ENCODE results near the gene COL8A2. TPM values are rescaled to one million over a fixed set of nuclear protein-coding genes. Genes with fewer than 3 reads are reported as not detected.
"Not testable (repeated sequence)": the region's sequence is repeated elsewhere in the genome, so short reads cannot be mapped to it uniquely, and the experiment has no call there.

Gene COL8A2
- total RNA-seq, 2 donors from 2014 or later, result 0.08 TPM; not detected in 1

DNA sequence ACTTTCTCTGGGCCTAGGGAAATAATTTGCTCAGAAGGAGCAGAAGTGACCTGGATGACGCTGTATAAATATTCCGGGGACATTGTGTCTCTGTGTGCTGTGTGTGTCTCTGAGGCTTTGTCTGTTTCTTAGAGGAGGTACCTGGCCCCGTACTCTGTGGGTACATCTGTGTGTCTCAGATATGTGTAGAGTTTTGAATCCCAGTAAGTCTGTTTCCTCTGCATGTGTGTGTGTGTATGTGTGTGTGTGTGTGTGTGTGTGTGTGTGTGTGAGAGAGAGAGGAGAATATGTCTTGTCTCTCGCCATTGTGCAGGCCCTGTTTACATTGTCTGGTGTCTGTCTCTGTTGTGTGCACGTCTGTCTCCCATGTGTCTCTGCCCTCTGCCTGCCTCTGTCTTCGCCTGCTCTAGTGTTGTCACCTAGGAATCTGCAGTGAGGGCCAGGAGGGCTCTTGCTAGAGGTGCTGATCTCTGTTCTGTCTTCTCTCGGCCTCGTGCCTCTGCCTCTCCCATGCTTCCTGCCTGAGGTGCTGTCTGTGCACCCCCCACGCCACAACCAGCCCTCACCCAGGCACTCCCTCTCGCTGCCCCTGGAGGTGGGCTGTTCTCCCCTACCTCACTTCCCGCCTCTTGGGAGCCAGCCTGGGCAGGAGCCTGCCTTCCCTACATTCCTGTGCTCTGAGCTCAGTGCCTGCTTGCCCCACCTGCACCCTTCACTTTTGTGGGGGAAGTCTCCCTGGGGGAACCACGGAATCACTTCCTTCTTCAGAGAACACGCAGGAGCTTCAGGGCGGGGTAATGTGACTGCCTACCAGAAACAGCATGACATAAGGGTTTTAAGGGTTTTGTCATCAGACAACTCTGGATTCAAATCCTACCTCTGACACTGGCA lies 36.9 kb upstream of the COL8A2 start:
- DNase-seq (ENCODE audit: low spot score), result no peak
- Mint-ChIP-seq H3K4me1 (ENCODE audit: low read depth in 2 of 2) (peaks cover 63 to 68% of the 10 kb centered on the region in 2 donors), H3K4me3 (peak overlapping the region; percentile 89), H3K36me3 (peaks cover 11% of the 10 kb centered on the region), H3K27ac (peak overlapping the region; percentile 96 to 97), H3K9me3 (no peaks in the 10 kb centered on the region), H3K27me3 (no peaks in the 10 kb centered on the region)
- peak; percentile 36 to 62 for ATAC-seq

DNA sequence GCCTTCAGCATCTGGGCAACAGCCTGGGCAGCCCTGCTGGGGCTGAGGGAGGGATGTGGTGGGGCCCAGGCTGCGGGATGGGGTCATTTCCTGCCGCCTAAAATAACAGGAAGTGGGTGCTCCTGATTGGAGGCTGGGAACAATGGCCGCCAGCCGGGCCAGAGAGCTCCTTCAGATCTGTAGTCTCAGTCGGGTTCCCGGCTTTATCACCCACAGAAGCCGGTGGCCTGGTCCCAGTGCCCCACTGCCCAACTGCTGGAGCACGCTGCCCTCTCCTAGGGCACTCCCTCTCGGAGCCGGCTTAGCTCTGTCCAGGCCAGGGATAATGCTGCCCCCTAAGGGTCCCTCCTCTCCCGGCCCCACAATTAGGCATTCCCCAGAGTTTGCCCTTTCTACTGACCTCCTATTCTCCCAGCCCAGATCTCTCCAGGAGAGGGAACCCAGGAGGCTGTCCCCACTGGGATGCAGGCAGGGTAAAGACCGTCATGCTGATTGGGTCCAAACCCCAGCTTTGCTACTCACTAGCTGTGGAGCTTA lies 36.0 kb upstream of the COL8A2 start:
- Mint-ChIP-seq H3K27ac (peak overlapping the region; percentile 96 to 97), H3K36me3 (peaks cover 6% of the 10 kb centered on the region), H3K27me3 (no peaks in the 10 kb centered on the region), H3K4me1 (ENCODE audit: low read depth in 2 of 2) (peaks cover 59 to 63% of the 10 kb centered on the region in 2 donors), H3K4me3 (peak overlapping the region; percentile 89), H3K9me3 (no peaks in the 10 kb centered on the region)
- DNase-seq (ENCODE audit: low spot score) (peak; percentile 84), ATAC-seq (peak; percentile 76 to 79)

DNA sequence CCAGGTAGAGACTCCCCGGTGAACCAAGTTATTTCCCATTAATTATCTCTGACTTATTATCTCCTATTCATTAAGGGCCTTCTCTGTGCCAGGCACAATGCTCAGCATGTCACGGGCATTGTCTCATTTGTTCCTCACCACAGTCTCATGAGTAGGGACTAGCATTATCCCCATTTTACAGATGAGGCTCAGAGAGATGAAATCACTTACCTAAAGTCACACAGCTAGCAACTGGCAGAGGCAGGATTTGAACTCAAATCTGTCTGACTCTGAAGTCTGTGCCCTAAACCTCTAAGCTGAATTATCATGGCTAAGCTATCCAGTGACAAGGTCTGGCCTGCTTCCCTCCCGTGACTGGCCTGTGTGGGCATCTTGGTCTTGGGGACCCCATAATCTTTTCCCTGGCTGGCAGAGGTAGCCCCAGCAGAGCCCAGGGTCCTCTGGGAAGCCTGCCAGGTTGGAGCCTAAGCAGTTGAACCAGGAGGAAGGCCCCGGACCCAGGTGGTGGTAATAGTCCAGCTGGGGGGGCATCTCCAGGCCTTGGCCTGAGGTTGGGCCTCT lies 35.4 kb upstream of the COL8A2 start:
- Mint-ChIP-seq H3K36me3 (peaks cover 6% of the 10 kb centered on the region), H3K4me3 (peak overlapping the region; percentile 89), H3K27ac (peak overlapping the region; percentile 96 to 97), H3K9me3 (no peaks in the 10 kb centered on the region), H3K27me3 (no peaks in the 10 kb centered on the region), H3K4me1 (ENCODE audit: low read depth in 2 of 2) (peaks cover 59 to 63% of the 10 kb centered on the region in 2 donors)
- no peak for DNase-seq (ENCODE audit: low spot score)
- no peak for ATAC-seq

DNA sequence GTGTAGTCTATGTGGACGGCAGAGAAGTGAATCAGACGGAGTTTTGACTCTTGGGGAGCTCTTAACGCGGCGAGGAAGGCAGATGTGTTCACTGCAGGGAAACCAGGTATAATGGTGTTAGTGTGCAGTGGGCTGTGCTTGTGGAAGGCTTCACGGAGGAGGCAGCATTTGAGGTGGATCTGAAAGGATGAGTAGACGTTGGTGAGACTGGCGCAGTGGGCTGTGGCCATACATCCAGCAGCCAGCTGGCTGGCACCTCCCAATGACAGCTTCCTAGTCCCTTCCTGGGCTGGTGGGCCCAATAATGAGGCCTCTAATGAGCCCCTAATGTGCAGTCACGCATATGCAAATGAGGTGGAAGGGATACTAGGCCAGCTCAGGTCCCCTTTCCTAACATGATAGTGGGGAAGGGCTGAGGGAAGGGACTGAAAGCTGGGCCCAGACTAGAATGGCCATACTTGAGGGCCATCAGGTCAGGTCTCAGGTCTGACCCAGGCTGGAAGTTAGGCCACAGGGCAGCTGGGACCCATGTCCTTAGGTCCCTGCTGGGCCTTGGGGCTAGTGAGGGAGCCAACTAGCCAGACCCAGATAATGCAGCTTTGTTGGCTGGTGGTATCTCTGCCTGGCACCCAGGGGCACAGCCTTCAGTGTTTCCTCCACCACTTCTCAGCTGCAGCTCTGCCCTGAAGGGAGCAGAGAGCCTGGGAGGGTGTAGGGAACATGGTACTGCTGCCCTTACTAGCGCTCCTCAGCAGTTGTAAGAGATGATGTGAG lies 34.8 kb upstream of the COL8A2 start:
- DNase-seq (ENCODE audit: low spot score) (no peak), ATAC-seq (no peak)
- peaks cover 6% of the 10 kb centered on the region for H3K36me3 Mint-ChIP-seq
- no peaks in the 10 kb centered on the region for H3K27me3 Mint-ChIP-seq
- H3K4me3 Mint-ChIP-seq, result peak overlapping the region; percentile 89
- peaks cover 58 to 62% of the 10 kb centered on the region in 2 donors for H3K4me1 Mint-ChIP-seq (ENCODE audit: low read depth in 2 of 2)
- no peaks in the 10 kb centered on the region for H3K9me3 Mint-ChIP-seq
- H3K27ac Mint-ChIP-seq, result peak overlapping the region; percentile 96 to 97

DNA sequence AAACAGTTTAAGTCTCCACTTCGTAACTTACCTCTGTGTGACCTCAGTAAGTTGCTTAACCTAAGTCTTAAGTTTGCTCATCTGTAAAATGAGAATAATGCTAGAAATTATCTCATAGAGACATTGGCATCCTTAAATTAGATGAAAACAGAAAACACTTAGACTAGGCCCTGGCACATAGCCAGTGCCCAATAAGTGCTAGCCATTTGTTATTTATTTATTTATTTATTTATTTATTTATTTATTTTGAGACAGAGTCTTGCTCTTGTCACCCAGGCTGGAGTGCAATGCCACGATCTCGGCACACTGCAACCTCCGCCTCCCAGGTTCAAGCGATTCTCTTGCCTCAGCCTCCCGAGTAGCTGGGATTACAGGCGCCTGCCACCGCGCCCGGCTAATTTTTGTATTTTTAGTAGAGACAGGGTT lies 33.8 kb upstream of the COL8A2 start:
- not testable (repeated sequence) for ATAC-seq; H3K9me3 Mint-ChIP-seq; DNase-seq (ENCODE audit: low spot score); H3K27me3 Mint-ChIP-seq; H3K36me3 Mint-ChIP-seq
- peak overlapping the region; percentile 96 to 97 for H3K27ac Mint-ChIP-seq
- H3K4me3 Mint-ChIP-seq, result peak overlapping the region; percentile 89
- peaks cover 58 to 59% of the 10 kb centered on the region in 2 donors for H3K4me1 Mint-ChIP-seq (ENCODE audit: low read depth in 2 of 2)

DNA sequence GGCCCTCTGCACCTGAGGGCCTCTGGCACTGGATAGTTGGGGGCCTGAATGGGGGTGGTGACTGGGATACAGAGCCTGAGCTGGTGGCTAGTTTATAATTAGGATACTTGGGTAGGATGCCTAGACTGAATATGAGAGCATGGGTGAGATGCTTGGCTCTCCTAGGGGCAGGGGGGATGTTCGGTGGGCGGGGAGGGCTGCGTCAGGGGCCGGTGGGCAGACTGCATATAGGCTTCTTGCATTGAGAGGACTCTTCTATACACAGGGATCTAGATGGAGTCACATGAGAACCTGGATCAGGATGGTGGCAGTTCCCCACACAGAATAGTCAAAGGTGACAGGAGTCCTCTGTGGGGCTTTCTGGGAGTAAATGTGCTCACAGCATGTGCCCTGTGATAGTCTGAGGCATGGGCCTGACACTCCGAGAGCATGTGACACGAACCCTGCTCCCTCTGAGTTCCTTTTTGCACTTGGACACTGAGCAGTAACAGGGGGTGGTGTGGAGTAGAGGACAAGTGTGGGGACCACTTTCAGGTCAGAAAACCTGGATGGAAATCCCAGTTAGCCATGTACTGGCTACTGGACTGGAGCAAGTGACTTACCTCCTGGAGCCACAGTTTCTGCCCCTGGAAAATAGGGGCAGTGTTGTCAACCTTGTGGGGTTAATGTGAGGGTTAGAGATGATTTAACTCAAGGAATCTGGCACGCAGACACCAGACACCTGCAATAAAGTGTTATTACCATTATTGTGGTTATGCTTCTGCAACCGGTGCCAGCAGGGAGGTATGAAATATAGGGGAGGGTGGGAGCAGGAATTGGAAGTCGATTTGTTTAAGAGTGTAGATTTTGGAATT lies 33.2 kb upstream of the COL8A2 start:
- Mint-ChIP-seq H3K27ac (peak overlapping the region; percentile 79 to 90), H3K4me1 (ENCODE audit: low read depth in 2 of 2) (peaks cover 63 to 64% of the 10 kb centered on the region in 2 donors), H3K4me3 (peak overlapping the region; percentile 86), H3K36me3 (peaks cover 6% of the 10 kb centered on the region), H3K9me3 (no peaks in the 10 kb centered on the region), H3K27me3 (no peaks in the 10 kb centered on the region)
- no peak for ATAC-seq
- DNase-seq (ENCODE audit: low spot score), result no peak

DNA sequence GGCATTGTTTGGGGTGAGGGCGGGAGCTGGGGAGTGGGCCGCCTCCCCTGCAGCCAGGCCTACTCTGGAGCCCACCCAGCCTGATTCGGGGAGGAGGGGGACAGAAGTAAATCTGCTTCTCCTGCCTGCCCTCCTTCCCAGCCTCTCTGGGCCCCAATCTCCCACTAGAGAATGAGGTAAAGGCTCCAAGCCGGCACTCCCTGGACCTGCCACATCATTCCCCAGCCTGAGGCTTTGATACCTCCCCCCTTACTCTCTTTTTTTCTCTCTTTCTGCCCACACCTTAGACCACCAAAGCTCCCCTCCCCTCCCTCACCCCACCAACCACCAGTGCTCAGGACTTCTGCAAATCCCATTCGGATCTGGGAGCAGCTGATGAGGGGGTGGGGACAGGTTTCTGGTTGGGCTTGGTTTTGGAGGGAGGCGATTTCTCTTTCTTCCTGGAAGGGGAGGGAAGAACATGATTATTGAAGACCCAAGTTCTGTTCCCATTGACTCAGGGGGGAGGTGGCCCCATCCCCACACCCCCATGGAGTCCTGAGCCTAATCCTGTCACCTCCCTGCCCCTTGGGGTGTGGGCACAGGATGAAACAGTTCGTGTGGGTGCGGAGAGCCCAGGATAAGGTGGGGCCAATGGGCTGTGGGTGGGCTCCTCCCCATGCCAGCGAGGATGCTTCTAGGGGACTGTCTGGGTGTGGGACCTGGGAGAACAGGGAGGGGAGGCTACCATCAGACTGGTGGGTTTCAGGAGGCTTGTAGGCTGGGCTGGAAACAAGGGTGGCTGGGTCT lies 32.3 kb upstream of the COL8A2 start:
- H3K4me1 Mint-ChIP-seq (ENCODE audit: low read depth in 2 of 2), result peaks cover 62 to 65% of the 10 kb centered on the region in 2 donors
- H3K27me3 Mint-ChIP-seq, result no peaks in the 10 kb centered on the region

DNA sequence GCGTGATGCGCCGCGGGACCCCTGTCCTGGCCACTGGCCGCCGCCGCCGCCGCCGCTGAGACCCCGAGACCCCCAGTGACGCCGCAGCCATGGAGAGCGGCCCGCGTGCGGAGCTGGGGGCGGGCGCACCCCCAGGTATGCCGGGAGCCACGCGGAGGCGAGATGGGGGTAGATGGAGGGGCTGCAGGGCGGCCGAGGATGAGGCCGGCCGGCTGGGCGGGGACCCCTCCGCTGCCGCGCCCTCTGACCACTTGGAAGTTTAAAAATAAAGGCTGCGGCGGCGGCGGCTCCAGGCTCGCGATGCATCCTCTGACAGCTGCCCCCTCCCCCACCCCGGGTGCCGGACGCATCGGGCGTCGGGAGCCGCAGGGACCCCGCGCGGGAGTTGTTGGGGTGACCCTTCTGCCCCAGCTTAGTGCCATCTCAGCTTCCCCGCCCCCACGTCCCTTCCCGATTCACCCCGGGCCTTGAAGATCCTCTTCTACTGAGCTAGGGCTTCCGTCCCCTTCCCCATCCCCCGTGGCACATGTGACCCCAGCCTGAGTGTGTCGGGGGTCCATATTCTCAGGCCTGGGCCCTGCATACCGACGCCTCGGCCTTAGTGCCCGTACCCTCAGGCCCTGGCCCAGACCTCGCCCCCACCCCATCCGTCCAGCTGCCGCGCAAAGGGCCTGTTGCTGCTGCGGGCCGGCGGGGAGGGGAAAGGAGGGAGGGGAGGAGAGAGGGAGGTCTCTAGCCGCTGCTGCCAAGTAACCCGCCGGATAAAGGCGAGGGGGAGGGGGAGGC lies 31.5 kb upstream of the COL8A2 start:
- Mint-ChIP-seq H3K27me3 (no peaks in the 10 kb centered on the region), H3K4me1 (ENCODE audit: low read depth in 2 of 2) (peaks cover 61 to 65% of the 10 kb centered on the region in 2 donors), H3K36me3 (peaks cover 2% of the 10 kb centered on the region), H3K27ac (peak overlapping the region; percentile 79 to 90), H3K9me3 (no peaks in the 10 kb centered on the region), H3K4me3 (peak overlapping the region; percentile 86)
- peak; percentile 20 to 36 for ATAC-seq
- peak; percentile 69 for DNase-seq (ENCODE audit: low spot score)

More for the DNA sequence above, 32.3 kb upstream of the COL8A2 start:
- Mint-ChIP-seq H3K4me3 (peak overlapping the region; percentile 86), H3K9me3 (no peaks in the 10 kb centered on the region), H3K36me3 (peaks cover 6% of the 10 kb centered on the region), H3K27ac (peak overlapping the region; percentile 79 to 90)
- ATAC-seq (no peak), DNase-seq (ENCODE audit: low spot score) (no peak)

DNA sequence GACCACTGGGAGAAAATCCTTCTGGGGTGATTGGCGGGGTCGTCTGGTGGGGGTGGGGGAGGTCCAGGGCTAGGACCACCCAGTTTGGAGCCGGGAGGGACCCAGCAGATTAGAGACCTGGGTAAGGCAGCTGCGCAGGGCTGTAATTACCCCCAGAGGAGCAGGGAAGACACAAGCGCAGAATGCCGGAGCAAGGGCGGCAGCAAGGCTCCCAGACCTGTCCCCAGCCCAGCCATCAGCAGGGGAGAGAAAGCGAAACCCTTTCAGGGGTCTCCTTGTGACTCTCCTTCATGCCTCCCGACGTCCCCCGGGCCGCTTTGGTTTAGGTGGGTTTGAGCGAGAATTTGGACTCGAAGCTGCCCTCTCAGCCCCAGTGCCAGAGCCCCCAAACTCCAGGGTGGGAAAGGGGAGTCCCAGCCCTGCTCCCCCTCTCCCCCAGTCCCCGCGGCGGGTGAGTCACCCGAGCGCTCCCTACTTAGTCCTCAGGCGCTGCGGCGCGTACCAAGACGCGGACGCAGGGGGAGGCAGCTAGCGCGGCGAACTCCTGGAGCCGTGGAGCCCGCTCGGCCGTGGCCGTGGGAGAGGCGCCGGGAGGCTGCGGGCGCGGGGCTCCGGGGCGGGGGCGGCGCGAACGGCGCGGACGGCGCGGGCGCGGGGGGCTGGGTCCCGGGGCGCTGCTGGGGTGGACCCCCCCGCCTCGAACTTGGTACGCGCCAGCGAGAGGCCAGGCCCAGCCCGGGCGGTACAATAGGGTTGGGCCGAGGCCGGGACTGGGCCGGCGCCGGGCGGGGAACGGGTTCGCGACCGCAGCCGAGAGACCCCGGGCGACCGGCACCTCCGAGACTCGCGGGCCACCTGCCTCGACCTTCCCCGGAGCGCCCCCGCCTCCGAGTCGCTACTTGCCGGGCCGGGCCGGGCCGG lies 30.6 kb upstream of the COL8A2 start, which contains the start of gene MAP7D1:
Gene MAP7D1, plus strand, starts transcription at position 753 of the 921 bp plus-strand sequence. CDS start 258 bp downstream, outside the sequence.
- Mint-ChIP-seq H3K4me3 (peak within 1 kb of the TSS; percentile 86), H3K36me3 (no peaks in the 10 kb centered on the region), H3K27ac (peak within 1 kb of the TSS; percentile 92 to 97), H3K27me3 (no peaks in the 10 kb centered on the region), H3K9me3 (no peaks in the 10 kb centered on the region), H3K4me1 (ENCODE audit: low read depth in 2 of 2) (peaks cover 61 to 64% of the 10 kb centered on the region in 2 donors)
- peak; percentile 90 for DNase-seq (ENCODE audit: low spot score)
- peak; percentile 87 to 89 for ATAC-seq

DNA sequence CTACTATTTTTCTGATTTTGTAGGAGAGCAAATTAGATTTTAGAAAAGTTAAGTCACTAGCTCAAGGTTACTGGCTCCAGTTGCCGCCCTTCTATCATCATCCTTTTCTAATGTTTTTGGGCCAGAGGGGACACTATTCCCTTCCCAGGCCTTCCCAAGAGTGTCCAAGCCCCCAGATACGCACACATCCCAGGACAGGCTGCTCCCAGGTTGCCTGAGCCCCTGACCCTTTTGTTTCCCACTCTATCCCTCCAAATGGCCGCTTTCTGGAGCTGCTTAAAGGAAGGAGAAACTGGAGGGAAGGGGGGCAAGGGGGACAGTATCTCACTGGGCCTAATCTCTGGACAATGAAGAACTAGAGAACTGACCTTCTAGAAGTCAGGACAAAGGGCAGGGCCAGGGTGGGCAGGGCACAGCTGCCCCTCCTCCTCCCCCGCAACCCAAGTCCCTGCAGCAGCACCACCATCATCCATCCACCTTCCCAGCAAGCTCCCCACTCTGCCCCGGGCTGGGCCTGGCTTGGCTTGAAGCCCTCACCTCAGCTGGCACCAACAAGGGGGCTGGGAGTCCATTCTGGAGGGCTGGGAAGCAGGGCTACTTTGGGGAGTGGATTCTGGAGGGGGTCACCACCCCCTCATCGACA lies 29.9 kb upstream of the COL8A2 start:
- no peaks in the 10 kb centered on the region for H3K36me3 Mint-ChIP-seq
- ATAC-seq (no peak), DNase-seq (ENCODE audit: low spot score) (no peak)
- peak overlapping the region; percentile 92 to 97 for H3K27ac Mint-ChIP-seq
- H3K9me3 Mint-ChIP-seq, result no peaks in the 10 kb centered on the region
- peak overlapping the region; percentile 74 for H3K4me3 Mint-ChIP-seq
- peaks cover 61 to 64% of the 10 kb centered on the region in 2 donors for H3K4me1 Mint-ChIP-seq (ENCODE audit: low read depth in 2 of 2)
- no peaks in the 10 kb centered on the region for H3K27me3 Mint-ChIP-seq

Data from natural killer cell treated with Interleukin-12 subunit alpha and Interleukin-12 subunit beta and Interleukin-15 and Interleukin-18, amount 100 ng/mL, for 72 hours (primary cell).